ENCODE measurements around the gene PRG2.

Gene PRG2

GRCh38 chr11:57345555-57346211 lies 44.8 kb downstream of the PRG2 start:
- H4K8ac ChIP-seq (ENCODE audit: low read depth, low read length): no peak overlapping the region
- H2BK15ac ChIP-seq (ENCODE audit: low read length): no peak overlapping the region
- H2AFZ ChIP-seq (ENCODE audit: low read length): peak overlapping the region; percentile 91
- peaks cover 0 to 1% of the 10 kb centered on the region in 2 donors for H3K9me3 ChIP-seq (replicated peaks in 1 of 2; ENCODE audit: control insufficient read depth in 2 of 2, insufficient read depth in 1 of 2, low read depth in 1 of 2, low read length in 2 of 2)
- peaks cover 6 to 12% of the 10 kb centered on the region in 2 donors for H3K4me1 ChIP-seq (ENCODE audit: control insufficient read depth in 2 of 2, insufficient read depth in 1 of 2, low read depth in 1 of 2, low read length in 2 of 2)
- no CpG with 5 or more reads among the region's 11 CpGs for WGBS, 2 donors (ENCODE audit: extremely low coverage in 2 of 2, insufficient read length in 2 of 2, insufficient replicate concordance in 1 of 2)
- H3K14ac ChIP-seq (ENCODE audit: low read length): no peak overlapping the region
- H2BK5ac ChIP-seq (ENCODE audit: low read length): no peak overlapping the region
- no peaks in the 10 kb centered on the region for H3K79me1 ChIP-seq (ENCODE audit: low read depth, low read length)
- H2BK12ac ChIP-seq (ENCODE audit: low read length): no peak overlapping the region
- peak; percentile 68 for DNase-seq (ENCODE audit: low spot score)
- no peak overlapping the region for H3K27ac ChIP-seq (replicated peaks; ENCODE audit: low read length)
- H3K36me3 ChIP-seq (replicated peaks in 1 of 2; ENCODE audit: control insufficient read depth in 2 of 2, insufficient read depth in 2 of 2, low read length in 2 of 2): no peaks in the 10 kb centered on the region
- no peak overlapping the region for H3K4ac ChIP-seq (ENCODE audit: low read length)
- H3K9ac ChIP-seq (ENCODE audit: low read depth, low read length, poor library complexity): no peak overlapping the region
- no peak overlapping the region for H2AK5ac ChIP-seq (ENCODE audit: low read depth, low read length)
- H2BK120ac ChIP-seq (ENCODE audit: low read depth, low read length): no peak overlapping the region
- H3K27me3 ChIP-seq (ENCODE audit: control insufficient read depth in 3 of 3, insufficient read depth in 3 of 3, low read depth in 1 of 3, low read length in 3 of 3): peaks cover 0 to 12% (median 0%) of the 10 kb centered on the region in 3 experiments
- H3K4me2 ChIP-seq (ENCODE audit: insufficient read depth, low read length, poor library complexity, severe bottlenecking): no peak overlapping the region
- H3K18ac ChIP-seq (ENCODE audit: low read length): no peak overlapping the region
- H3K4me3 ChIP-seq (ENCODE audit: low read length in 2 of 2): no peak overlapping the region
- H3K23ac ChIP-seq (ENCODE audit: low read depth, low read length, poor library complexity): no peak overlapping the region
- no peak overlapping the region for H4K91ac ChIP-seq (ENCODE audit: low read depth, low read length, poor library complexity)

GRCh38 chr11:57344826-57345225 lies 45.6 kb downstream of the PRG2 start:
- peaks cover 13 to 15% of the 10 kb centered on the region in 2 donors for H3K4me1 ChIP-seq (ENCODE audit: control insufficient read depth in 2 of 2, insufficient read depth in 1 of 2, low read depth in 1 of 2, low read length in 2 of 2)
- no peak overlapping the region for H3K23ac ChIP-seq (ENCODE audit: low read depth, low read length, poor library complexity)
- H2BK5ac ChIP-seq (ENCODE audit: low read length): no peak overlapping the region
- no peak overlapping the region for H3K9ac ChIP-seq (ENCODE audit: low read depth, low read length, poor library complexity)
- H3K18ac ChIP-seq (ENCODE audit: low read length): no peak overlapping the region
- DNase-seq (ENCODE audit: low spot score): no peak
- H3K27me3 ChIP-seq (ENCODE audit: control insufficient read depth in 3 of 3, insufficient read depth in 3 of 3, low read depth in 1 of 3, low read length in 3 of 3): peaks cover 0 to 12% (median 0%) of the 10 kb centered on the region in 3 experiments
- H3K36me3 ChIP-seq (replicated peaks in 1 of 2; ENCODE audit: control insufficient read depth in 2 of 2, insufficient read depth in 2 of 2, low read length in 2 of 2): no peaks in the 10 kb centered on the region
- no peak overlapping the region for H3K4me2 ChIP-seq (ENCODE audit: insufficient read depth, low read length, poor library complexity, severe bottlenecking)
- no peak overlapping the region for H3K27ac ChIP-seq (replicated peaks; ENCODE audit: low read length)
- H2AK5ac ChIP-seq (ENCODE audit: low read depth, low read length): no peak overlapping the region
- WGBS, 2 donors (ENCODE audit: extremely low coverage in 2 of 2, insufficient read length in 2 of 2, insufficient replicate concordance in 1 of 2): no CpG with 5 or more reads among the region's 10 CpGs
- H3K79me1 ChIP-seq (ENCODE audit: low read depth, low read length): no peaks in the 10 kb centered on the region
- H3K4ac ChIP-seq (ENCODE audit: low read length): no peak overlapping the region
- H2AFZ ChIP-seq (ENCODE audit: low read length): peak overlapping the region; percentile 91
- H2BK15ac ChIP-seq (ENCODE audit: low read length): no peak overlapping the region
- H3K14ac ChIP-seq (ENCODE audit: low read length): no peak overlapping the region
- no peak overlapping the region for H2BK120ac ChIP-seq (ENCODE audit: low read depth, low read length)
- H4K8ac ChIP-seq (ENCODE audit: low read depth, low read length): no peak overlapping the region
- H4K91ac ChIP-seq (ENCODE audit: low read depth, low read length, poor library complexity): no peak overlapping the region
- no peak overlapping the region for H3K4me3 ChIP-seq (ENCODE audit: low read length in 2 of 2)
- no peaks in the 10 kb centered on the region for H3K9me3 ChIP-seq (replicated peaks in 1 of 2; ENCODE audit: control insufficient read depth in 2 of 2, insufficient read depth in 1 of 2, low read depth in 1 of 2, low read length in 2 of 2)
- no peak overlapping the region for H2BK12ac ChIP-seq (ENCODE audit: low read length)

GRCh38 chr11:57343825-57344224 lies 46.6 kb downstream of the PRG2 start:
- H3K4me1 ChIP-seq (ENCODE audit: control insufficient read depth in 2 of 2, insufficient read depth in 1 of 2, low read depth in 1 of 2, low read length in 2 of 2): peaks cover 18 to 25% of the 10 kb centered on the region in 2 donors
- no peak overlapping the region for H2BK5ac ChIP-seq (ENCODE audit: low read length)
- no peak for DNase-seq (ENCODE audit: low spot score)
- no peak overlapping the region for H3K4me3 ChIP-seq (ENCODE audit: low read length in 2 of 2)
- H2BK120ac ChIP-seq (ENCODE audit: low read depth, low read length): no peak overlapping the region
- H3K79me1 ChIP-seq (ENCODE audit: low read depth, low read length): no peaks in the 10 kb centered on the region
- no peak overlapping the region for H3K27ac ChIP-seq (replicated peaks; ENCODE audit: low read length)
- H3K4me2 ChIP-seq (ENCODE audit: insufficient read depth, low read length, poor library complexity, severe bottlenecking): no peak overlapping the region
- H2BK15ac ChIP-seq (ENCODE audit: low read length): no peak overlapping the region
- no CpG with 5 or more reads among the region's 7 CpGs for WGBS, 2 donors (ENCODE audit: extremely low coverage in 2 of 2, insufficient read length in 2 of 2, insufficient replicate concordance in 1 of 2)
- no peak overlapping the region for H2AK5ac ChIP-seq (ENCODE audit: low read depth, low read length)
- H4K8ac ChIP-seq (ENCODE audit: low read depth, low read length): no peak overlapping the region
- no peak overlapping the region for H3K23ac ChIP-seq (ENCODE audit: low read depth, low read length, poor library complexity)
- no peak overlapping the region for H3K9ac ChIP-seq (ENCODE audit: low read depth, low read length, poor library complexity)
- H2AFZ ChIP-seq (ENCODE audit: low read length): peak overlapping the region; percentile 79
- H4K91ac ChIP-seq (ENCODE audit: low read depth, low read length, poor library complexity): no peak overlapping the region
- no peaks in the 10 kb centered on the region for H3K9me3 ChIP-seq (replicated peaks in 1 of 2; ENCODE audit: control insufficient read depth in 2 of 2, insufficient read depth in 1 of 2, low read depth in 1 of 2, low read length in 2 of 2)
- H3K4ac ChIP-seq (ENCODE audit: low read length): no peak overlapping the region
- H3K27me3 ChIP-seq (ENCODE audit: control insufficient read depth in 3 of 3, insufficient read depth in 3 of 3, low read depth in 1 of 3, low read length in 3 of 3): peaks cover 0 to 12% (median 0%) of the 10 kb centered on the region in 3 experiments
- H3K18ac ChIP-seq (ENCODE audit: low read length): no peak overlapping the region
- H3K36me3 ChIP-seq (replicated peaks in 1 of 2; ENCODE audit: control insufficient read depth in 2 of 2, insufficient read depth in 2 of 2, low read length in 2 of 2): no peaks in the 10 kb centered on the region
- no peak overlapping the region for H3K14ac ChIP-seq (ENCODE audit: low read length)
- H2BK12ac ChIP-seq (ENCODE audit: low read length): no peak overlapping the region

DNA sequence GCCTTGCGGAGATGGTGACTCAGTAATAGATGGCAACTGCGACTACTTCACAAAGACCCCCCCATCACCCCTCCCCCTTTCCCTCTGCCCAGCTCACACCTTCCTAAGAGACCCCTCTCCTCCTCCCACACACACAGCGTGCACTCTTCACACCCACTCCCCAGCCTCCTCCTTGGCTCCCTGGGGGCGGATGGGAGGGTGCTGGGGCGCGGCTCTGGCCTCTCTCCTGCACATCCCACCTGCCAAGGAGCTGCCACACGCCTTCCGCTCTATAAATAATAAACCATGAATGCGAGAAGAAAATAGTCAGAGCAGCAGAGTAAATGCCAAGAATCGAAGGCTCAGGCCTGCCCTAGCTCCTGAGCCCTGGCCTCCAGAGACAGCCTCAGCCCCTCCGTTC lies 47.7 kb downstream of the PRG2 start:
- H3K18ac ChIP-seq (ENCODE audit: low read length): no peak overlapping the region
- no peaks in the 10 kb centered on the region for H3K9me3 ChIP-seq (replicated peaks in 1 of 2; ENCODE audit: control insufficient read depth in 2 of 2, insufficient read depth in 1 of 2, low read depth in 1 of 2, low read length in 2 of 2)
- peaks cover 0 to 3% (median 0%) of the 10 kb centered on the region in 3 experiments for H3K27me3 ChIP-seq (ENCODE audit: control insufficient read depth in 3 of 3, insufficient read depth in 3 of 3, low read depth in 1 of 3, low read length in 3 of 3)
- no peak overlapping the region for H2BK5ac ChIP-seq (ENCODE audit: low read length)
- no CpG with 5 or more reads among the region's 11 CpGs for WGBS, 2 donors (ENCODE audit: extremely low coverage in 2 of 2, insufficient read length in 2 of 2, insufficient replicate concordance in 1 of 2)
- peak overlapping the region; percentile 18 for H2BK15ac ChIP-seq (ENCODE audit: low read length)
- no peak overlapping the region for H3K23ac ChIP-seq (ENCODE audit: low read depth, low read length, poor library complexity)
- no peak overlapping the region for H2BK120ac ChIP-seq (ENCODE audit: low read depth, low read length)
- no peaks in the 10 kb centered on the region for H3K36me3 ChIP-seq (replicated peaks in 1 of 2; ENCODE audit: control insufficient read depth in 2 of 2, insufficient read depth in 2 of 2, low read length in 2 of 2)
- H2BK12ac ChIP-seq (ENCODE audit: low read length): no peak overlapping the region
- no peak overlapping the region for H3K4ac ChIP-seq (ENCODE audit: low read length)
- no peak overlapping the region for H4K91ac ChIP-seq (ENCODE audit: low read depth, low read length, poor library complexity)
- H3K79me1 ChIP-seq (ENCODE audit: low read depth, low read length): no peaks in the 10 kb centered on the region
- no peak overlapping the region for H3K27ac ChIP-seq (replicated peaks; ENCODE audit: low read length)
- H3K9ac ChIP-seq (ENCODE audit: low read depth, low read length, poor library complexity): no peak overlapping the region
- no peak overlapping the region for H4K8ac ChIP-seq (ENCODE audit: low read depth, low read length)
- no peak for DNase-seq (ENCODE audit: low spot score)
- H2AK5ac ChIP-seq (ENCODE audit: low read depth, low read length): no peak overlapping the region
- H2AFZ ChIP-seq (ENCODE audit: low read length): peak overlapping the region; percentile 79
- H3K4me1 ChIP-seq (ENCODE audit: control insufficient read depth in 2 of 2, insufficient read depth in 1 of 2, low read depth in 1 of 2, low read length in 2 of 2): peaks cover 25 to 27% of the 10 kb centered on the region in 2 donors
- H3K4me2 ChIP-seq (ENCODE audit: insufficient read depth, low read length, poor library complexity, severe bottlenecking): no peak overlapping the region
- no peak overlapping the region for H3K14ac ChIP-seq (ENCODE audit: low read length)
- no peak overlapping the region for H3K4me3 ChIP-seq (ENCODE audit: low read length in 2 of 2)
